Activated T-cell treated with anti-CD3 and anti-CD28 coated beads for 24 hours (primary cell): ENCODE measurements around the gene PTPRD.

Source experiments
- DNase-seq: peaks from one replicate; pipeline ENCODE4 v3.0.0-alpha.2; 2020; ENCODE audit warnings: low read depth

PTPRD gene

GRCh38 chr9:10052916-10053315 lies 559.9 kb downstream of the PTPRD start:
- no peak for DNase-seq

- DNase-seq: no peak
Measured at GRCh38 chr9:10052181-10052580, 560.6 kb downstream of the PTPRD start.

- no peak for DNase-seq
Measured at GRCh38 chr9:10050016-10050415, 562.8 kb downstream of the PTPRD start.

DNA sequence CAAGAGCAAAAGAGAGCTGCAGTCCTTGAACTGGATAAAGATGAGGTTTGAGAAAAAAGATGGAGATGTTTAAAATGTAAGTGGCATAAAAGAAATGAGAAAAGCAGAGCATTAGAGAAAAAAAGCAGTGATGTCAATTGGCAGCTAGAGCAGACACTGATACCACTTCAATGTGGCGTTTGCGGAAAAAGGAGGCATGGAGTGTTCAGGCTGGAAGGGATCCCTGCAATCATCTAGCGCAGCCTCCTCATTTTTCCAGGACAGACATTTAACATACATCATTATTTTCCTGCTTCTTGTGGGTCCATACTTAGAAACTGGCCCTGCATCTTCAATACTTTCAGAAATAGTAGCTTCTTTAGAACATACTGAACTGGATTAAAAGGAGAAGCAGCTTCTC lies 563.8 kb downstream of the PTPRD start:
- DNase-seq: no peak

DNA sequence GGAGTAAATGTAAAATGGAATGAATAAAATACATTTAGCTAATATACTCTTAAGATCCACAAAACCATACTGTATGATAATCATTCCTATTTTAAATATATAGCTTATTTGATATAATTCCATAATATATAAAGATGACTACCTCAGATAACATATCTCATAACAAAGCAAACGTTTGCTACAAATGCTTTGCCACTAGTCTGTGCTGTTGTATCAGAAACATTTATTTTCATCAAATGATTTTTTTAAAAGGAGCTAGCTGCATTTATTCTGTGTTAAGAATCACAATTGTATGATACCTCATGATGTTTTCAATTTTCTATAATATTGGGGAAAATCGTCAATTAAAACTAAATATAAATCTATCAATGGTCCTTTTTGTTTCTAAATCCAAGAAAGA lies 567.2 kb downstream of the PTPRD start:
- DNase-seq: no peak

GRCh38 chr9:10041726-10042229 lies 571.0 kb downstream of the PTPRD start:
- DNase-seq: no peak

GRCh38 chr9:10036095-10036494 lies 576.7 kb downstream of the PTPRD start:
- no peak for DNase-seq

GRCh38 chr9:10032166-10032565 lies 580.6 kb downstream of the PTPRD start:
- DNase-seq: no peak

DNA sequence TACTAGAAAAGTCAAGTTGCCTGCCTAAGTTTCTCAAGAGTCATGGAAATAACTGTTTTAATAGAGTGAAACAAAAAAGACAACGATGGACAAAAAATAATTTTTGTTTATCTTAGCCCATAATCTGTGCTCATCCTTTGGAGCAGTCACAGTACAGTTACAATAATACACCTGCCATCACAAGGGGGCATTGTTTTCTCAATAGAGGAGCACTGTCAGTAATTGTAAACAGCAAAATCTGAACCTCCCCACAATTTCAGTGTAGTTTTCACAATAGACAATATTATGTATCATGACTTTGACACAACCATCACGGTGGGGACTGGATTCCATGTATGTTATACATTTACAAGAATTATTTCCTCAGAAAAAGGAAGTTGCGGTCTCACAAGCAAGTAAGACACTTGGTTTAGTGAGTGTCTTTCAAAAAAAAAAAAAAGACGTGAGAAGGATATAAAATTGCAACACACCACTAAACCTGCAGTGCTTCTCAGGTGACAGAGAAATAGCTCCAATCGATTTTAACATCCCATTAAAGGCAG lies 586.3 kb downstream of the PTPRD start:
- no peak for DNase-seq

DNA sequence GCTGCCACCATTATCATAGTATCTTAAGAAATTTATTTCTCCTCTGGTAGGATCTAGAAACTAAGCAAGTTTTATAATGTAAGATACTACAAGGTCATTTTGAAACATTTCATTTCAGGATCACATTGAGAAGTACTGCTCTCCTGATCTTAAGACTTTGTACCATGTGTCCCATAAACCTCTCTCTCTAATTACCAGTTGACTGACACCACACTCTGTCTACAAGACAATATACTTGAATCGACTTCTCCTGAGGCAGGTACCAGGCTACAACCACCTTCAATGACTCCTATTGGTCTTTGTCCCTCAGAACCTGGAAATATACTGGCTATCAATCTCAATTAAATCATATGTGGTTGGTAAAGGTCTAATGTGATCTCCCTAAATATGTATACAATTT lies 597.0 kb downstream of the PTPRD start:
- no peak for DNase-seq

DNA sequence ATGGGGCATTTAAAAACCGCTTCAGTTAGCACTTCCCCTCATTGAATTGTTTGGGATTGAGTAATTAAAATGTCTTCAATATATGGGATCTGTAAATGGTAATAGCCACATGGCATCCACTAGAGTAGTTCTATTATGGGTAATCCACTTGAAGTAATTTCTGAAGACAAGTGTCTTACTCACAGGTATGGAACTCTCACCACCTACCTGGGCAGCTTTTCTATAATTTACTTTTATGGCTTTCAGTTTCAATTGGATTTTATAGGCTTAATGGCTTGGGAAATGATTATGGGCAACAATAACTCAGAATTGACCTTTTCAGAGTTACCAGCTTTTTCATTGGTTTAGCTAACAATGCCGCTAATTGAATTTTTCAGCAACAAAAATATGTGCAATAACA lies 597.9 kb downstream of the PTPRD start:
- no peak for DNase-seq

DNA sequence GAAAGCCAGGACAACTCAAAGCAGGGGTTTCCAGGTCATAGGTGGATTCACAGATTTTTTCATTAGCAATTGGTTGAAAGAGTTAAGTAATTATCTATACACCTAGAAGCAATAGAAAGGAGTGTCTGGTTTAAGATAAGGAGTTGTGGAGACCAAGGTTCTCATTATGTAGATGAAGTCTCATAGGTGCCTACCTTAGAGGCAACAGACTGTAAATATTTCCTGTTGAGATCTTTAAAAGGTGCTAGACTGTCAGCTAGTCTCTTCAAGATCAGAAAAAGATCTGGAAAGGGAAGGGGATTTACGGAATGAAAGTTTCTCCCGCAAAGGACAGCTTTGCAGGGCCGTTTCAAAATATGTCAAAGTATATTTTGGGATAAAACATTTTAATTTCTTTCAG lies 603.4 kb downstream of the PTPRD start:
- no peak for DNase-seq

GRCh38 chr9:10008101-10008799 lies 604.6 kb downstream of the PTPRD start:
- DNase-seq: no peak

GRCh38 chr9:10007356-10007755 lies 605.4 kb downstream of the PTPRD start:
- no peak for DNase-seq

DNA sequence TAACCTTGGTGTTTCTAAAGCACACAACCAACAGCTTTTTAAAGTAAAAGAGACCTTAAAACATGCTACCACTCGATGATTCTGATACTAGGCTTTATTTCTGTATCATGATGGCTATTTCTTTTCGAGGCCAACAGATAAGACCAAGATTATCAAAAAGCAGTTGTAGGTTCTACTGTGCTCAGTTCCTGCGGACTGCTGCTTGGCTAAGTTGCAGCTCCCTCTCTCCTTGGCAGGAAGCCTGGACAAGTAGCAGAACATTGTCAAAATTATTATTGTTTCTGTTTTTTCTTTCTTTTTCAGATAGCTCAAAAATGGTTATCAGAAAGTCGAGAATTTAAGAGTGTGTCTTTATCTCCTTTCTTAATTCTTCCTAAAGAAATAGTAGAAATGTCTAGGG lies 607.6 kb downstream of the PTPRD start:
- DNase-seq: no peak

- DNase-seq: no peak
Measured at GRCh38 chr9:10003047-10003446, 609.8 kb downstream of the PTPRD start.

- no peak for DNase-seq
Measured at GRCh38 chr9:10000669-10001068, 612.1 kb downstream of the PTPRD start.

- DNase-seq: no peak
Measured at GRCh38 chr9:9998491-9999287, 614.1 kb downstream of the PTPRD start.

DNA sequence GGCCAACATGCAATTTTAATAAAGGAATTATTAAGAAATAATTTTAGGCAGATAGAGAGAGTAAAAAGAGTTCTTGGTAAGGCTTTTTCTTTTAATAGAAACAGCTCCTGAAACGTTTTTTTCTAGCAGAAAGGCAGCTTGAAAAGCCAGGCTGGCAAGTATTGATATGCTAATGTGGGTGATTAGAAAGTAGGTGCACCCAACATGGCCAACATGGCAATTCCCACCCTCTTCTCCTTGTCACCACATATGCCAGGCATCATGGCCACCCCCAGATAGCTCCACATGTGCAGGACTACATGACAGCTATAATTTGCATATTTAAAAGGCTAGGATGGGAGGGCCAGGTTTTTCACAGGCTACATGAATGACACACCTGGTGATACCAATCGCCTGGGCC lies 615.2 kb downstream of the PTPRD start:
- DNase-seq: no peak

- no peak for DNase-seq
Measured at GRCh38 chr9:9996259-9996658, 616.5 kb downstream of the PTPRD start.

GRCh38 chr9:9992936-9993335 lies 619.9 kb downstream of the PTPRD start:
- DNase-seq: no peak

DNA sequence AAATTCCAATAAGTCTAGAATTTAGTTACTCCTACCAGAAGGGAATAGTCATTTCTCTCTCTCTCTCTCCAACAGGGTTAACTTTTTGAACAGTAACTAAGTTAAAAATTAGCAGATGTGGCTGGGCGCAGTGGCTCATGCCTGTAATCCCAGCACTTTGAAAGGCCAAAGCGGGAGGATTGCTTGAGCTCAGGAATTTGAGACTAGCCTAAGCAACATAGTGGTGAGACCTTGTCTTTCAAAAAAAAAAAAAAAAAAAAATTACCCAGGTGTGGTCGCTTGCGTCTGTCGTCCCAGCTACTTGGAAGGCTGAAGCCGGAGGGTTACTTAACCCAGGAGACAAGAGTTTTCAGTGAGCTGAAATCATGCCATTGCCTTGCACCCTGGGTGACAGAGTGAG lies 639.7 kb downstream of the PTPRD start:
- no peak for DNase-seq

DNA sequence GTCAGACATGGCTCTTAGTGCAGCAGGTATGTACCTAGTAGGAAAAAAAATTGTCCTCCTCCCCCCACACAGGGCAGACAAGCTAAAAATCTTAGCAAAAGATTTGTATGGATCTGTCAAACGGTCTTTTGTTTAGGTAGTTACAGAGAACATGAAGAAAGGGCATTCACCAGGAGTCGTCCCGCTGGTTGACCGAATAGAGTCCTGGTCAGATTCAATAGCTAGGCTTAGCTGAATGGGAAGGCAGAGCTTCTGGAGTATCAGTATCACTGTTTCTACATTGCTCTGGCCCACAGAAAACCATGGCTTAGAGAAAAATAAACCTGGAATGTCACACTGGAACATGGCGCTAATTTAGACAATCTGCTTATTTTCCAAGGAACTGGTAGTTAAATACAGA lies 642.3 kb downstream of the PTPRD start:
- no peak for DNase-seq
